LNCAP (cell line): ENCODE results near the gene HS6ST1.

Experiments
- TF ChIP-seq, protein P1 (sequence below): fragments of 450-650 bp; IDR thresholded peaks from 2 replicates; pipeline ENCODE4 v1.5.1; 2017; ENCODE audit warnings: mild to moderate bottlenecking

Gene HS6ST1

DNA sequence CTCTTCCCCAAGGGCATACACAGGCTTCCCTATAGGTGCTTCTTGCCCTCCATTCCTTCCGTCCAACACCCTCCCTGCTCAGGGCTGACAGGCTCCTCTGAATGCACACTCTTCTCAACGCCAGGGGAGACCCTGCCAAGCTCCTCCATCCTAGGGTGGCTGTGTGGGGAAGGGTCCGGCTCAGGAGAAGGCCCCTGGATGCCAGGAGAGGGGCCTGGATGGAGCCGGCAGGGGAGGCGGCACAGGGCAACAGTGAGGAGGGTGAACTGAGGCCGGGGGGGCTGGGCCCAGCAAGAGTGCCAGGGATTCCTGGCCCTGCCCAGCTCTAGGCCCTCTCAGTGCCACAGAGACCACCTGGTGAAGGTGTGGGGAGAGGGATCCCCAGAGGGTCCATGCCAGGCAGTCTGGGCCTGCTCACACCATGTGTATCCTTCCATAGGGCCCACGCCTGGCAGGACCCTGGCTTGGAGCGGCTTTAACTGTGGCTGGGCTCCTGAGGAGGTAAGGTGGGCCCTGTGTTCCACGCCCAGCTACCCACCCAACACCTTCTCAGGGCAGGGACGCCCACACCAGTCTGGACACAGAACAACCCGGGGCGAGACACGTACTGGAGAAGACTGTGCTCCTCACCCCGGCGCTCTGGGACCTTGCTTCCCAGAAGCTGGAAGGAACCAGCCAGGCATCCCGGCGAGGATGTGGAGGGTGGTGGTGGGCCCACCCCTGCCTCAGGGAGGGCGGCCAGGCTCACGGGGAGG lies 26.6 kb downstream of the HS6ST1 start:
- TF ChIP-seq, protein P1, sequence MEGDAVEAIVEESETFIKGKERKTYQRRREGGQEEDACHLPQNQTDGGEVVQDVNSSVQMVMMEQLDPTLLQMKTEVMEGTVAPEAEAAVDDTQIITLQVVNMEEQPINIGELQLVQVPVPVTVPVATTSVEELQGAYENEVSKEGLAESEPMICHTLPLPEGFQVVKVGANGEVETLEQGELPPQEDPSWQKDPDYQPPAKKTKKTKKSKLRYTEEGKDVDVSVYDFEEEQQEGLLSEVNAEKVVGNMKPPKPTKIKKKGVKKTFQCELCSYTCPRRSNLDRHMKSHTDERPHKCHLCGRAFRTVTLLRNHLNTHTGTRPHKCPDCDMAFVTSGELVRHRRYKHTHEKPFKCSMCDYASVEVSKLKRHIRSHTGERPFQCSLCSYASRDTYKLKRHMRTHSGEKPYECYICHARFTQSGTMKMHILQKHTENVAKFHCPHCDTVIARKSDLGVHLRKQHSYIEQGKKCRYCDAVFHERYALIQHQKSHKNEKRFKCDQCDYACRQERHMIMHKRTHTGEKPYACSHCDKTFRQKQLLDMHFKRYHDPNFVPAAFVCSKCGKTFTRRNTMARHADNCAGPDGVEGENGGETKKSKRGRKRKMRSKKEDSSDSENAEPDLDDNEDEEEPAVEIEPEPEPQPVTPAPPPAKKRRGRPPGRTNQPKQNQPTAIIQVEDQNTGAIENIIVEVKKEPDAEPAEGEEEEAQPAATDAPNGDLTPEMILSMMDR: no peak

DNA sequence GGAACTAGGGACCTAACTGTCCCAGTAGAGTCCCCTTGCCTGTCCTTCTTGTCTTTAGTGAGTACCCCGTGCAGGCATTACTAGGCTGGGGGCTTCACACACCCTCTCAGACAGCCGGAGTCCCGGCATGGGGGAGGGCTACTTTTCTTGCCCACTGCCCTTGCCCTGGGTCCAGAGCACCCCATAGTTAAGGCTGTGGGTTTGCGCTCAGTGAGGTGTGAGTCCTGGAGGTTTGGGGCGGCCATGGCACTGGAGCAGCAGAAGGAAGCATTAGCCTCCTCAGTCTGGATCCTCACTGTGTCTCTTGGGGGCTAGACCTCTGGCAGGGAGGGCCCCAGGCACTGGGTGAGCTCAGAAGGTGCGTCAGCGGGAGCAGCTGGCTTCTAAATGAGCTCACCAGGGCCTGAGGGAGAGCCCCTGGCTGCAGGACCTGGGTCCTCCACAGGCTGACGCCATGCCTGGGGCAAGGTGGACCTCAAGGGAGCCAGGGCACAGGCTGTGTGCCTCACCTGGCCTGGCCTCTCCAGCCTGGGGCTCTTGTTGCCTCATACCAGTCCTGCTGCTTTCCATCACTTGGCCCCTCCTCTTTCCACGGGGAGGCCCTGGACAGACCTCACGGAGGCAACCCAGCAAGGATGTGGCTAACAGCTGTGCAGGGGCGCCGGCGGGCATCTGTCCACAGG lies 27.4 kb downstream of the HS6ST1 start:
- TF ChIP-seq, protein P1: no peak

DNA sequence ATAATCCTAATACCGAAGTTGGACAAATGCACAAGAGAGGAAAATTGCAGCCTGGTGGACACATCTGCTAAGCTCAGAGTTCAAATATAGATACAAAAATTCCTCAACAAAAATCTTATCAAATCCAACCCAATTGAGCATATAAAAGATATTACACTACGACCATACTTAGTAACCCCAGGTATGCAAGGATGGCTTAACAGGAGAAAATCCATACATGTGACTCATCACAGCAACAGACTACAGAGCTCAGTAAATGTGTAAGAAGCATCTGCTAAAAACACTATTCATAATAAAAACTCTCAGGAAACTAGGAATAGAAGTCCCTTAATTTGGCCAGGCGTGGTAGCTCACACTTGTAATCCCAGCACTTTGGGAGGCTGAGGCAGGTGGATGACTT lies 28.3 kb downstream of the HS6ST1 start:
- TF ChIP-seq, protein P1: no peak

DNA sequence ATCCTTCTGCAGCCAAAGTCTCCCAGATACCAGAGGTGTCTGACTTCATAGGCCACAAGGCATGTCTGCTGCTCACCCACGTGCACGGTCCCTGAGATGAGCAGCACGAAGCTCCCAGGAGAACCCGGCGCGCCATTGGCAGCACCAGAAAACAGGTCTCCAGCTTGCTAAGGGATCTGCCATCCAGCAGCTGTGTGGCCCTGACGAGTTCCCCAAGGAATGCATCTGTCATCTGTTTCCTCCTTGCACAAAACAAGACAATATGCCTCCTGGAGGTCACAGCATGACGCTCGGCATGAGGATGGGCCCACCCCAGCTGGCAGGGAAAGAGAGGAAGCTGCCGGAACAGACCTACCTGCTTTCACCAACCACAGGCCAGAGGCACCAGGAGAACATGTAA lies 29.2 kb downstream of the HS6ST1 start:
- TF ChIP-seq, protein P1: no peak

DNA sequence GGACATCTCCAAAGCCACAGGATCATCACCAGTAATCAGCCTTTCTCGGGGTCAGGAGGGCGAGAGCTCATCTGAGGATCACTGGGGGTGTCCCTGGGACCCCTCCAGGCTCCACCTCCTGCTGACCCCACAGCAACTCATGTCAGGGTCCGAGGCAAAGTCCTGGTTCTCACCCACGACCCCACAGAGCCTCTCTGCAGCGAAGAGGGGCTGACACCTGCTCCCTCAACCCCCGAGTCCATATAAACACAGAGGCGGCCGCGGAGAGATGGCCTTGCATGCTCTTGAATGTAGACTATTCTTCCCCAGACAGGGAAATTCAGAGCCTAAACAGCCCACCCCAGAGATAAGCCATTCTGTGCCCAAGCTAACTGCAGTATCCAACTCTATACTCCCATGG lies 29.9 kb downstream of the HS6ST1 start:
- TF ChIP-seq, protein P1: no peak

DNA sequence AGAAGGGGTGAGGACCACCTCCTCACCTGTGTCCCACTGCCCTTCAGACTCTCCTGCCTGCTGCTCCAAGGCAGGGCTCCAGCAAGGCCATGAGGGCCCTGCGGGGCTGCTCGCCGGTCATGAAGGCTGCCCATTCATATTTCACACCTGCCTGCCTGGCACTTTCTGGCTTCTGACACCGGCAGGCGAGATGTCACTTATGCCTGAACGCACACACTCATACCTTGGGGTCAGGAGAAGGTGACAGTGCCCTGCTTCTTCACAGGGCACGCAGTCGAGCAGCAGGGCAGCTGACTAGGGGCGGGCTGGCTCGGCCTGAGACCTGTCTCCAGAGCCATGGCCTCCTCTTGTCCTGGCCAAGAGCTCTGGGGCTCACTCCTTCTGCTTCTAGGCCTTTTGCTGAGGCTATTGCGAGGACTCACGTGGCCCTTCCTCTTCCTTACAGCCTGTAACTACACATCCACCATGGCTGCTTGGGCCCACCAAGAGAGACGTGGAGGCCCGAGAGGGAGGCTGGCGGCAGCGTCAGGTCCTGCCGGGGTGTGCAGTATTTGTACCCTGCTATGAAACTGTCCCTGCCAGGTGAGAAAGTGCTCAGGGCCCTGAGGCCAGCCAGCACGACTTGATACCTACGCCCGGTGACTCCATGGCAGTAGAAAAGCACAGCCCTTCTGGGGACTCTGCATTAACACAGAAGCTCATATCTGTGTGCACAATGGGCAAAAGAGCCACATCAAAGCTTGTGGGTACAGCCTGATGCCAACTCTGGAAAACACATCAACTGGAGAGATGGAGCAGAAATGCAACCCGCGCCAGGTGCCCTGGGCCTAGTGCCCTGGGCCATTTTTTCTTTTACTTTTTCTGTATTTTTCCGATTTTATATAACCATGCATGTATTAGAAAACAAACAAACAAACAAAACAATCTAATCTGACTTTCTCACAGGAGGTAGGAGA lies 30.6 kb downstream of the HS6ST1 start:
- TF ChIP-seq, protein P1: no peak
